GM21390 (cell line): ENCODE measurements around the gene NPHP4.

Source experiments
- ATAC-seq: cut with Tn5 transposase; IDR thresholded peaks from one replicate; pipeline ENCODE4 v1.9.1; 2021; ENCODE audit not compliant: unreplicated experiment

NPHP4 gene

DNA sequence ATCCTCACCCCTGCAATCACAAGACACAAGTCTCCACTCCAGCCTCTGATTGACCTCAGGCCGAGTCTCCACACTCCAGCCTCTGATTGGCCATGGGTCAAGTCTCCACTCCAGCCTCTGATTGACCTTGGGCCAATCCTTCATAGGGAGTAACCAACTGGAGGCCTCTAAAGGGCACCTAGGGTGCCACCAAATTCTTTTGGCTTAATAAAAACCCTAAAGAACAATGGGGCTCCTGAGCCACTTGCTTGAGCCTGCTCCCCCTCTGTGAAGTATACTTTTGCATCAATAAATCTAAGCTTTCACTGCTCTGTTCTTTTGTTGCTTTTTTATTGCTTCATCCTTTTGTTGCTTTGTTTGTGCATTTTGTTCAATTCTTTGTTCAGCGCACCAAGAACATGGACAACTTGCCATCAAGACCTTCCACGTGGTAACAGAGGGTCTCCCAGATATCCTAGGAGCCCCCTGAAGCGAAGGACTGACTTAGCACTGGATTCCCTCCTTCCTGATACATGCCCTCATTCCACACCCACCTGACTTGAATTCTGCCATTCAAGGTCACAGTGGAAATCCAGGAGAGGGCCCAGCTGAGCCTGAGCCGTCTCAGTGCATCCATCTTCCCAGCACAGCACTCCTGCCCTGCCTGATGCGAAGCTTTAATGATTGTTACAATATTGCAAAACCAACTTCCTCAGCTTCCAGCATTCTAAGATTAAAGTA lies 152.9 kb downstream of the NPHP4 start:
- no peak for ATAC-seq

- ATAC-seq = no peak
Measured at GRCh38 chr1:5837976-5838653, 154.1 kb downstream of the NPHP4 start.

DNA sequence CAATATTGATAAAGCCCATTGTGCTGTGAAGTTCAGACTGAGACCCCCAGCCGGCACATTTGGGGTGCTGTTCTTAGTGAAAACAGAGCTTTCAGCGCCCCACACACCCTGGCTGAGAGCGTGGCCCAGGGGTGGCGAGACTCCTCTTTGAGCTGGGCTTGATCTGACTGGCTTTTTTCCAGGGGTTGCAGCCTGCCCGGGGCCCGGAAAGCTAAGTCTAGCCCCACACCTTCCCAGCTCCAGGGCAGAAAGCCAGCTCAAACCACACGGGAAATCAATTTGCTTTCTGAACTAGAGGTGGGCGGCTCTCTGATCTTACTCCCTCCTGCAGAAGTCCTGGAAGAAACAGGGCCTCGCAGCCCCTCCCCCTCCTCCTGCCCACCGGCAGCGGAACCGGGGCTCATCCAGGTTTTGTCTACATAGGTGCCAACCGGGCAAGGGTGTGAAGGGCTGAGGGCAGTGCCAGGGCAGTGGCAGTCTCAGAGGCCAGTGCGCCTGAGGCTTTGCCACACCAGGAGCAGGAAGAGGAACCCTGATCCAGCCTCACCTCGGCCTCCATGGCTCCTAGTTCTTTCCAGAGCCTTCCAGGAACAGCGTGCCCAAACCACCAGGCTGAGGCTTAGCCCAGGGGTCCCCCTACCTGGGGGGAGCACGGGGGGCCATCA lies 155.3 kb downstream of the NPHP4 start:
- no peak for ATAC-seq

GRCh38 chr1:5835179-5835562 lies 157.1 kb downstream of the NPHP4 start:
- no peak for ATAC-seq

DNA sequence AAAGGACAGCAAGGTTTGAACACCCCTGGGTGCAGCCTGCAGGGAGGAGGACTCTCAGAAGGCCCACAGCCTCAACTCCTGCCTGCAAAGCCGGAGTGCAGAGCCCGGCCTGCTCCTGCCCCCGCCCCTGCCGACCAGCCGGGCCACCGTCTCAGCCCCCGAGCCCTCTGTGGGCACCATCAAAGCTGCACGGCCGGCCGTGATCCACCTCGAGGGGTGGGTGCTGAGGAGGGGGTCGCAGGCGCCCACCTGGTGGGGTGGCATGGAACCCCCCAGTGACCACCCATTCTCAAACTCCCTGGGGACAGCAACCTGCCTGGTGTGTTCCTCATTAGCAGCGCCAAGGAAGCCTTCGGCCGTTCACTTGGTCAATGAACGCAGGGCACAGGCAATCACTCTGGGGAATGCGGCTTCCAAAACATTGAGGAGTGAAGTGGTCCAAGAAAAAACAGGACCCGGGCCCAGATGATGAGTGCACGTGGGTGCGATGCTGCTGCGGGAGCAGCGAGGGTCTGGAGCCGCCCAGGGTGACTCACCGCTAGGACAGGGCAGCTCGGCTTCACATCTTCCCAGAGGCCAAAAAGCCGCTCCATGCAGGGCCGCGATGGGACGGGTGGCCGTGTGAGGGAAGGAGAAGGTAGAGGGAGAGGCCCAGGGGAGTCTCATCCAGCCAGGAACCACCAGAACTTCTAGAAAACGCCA lies 157.6 kb downstream of the NPHP4 start:
- no peak for ATAC-seq

DNA sequence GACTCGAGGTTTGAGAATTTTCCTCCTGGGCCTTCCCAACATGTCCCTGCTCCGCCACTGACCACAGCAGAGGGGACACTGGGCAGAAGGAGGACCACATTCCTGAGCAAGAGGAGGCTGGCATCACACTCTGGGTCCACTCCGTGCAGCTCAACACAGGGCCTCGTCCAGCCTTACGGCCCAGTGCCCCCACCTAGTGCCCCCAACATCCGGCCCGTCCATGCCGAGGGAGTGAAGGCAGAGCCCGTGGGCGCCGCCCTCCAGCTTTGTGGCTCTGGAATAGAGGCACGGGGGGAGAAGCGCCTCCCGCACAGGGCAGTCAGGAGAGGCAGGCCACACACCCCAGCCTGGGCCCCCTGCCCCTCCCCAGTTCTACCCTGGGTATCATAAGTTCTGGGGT lies 158.3 kb downstream of the NPHP4 start:
- ATAC-seq = no peak

- no peak for ATAC-seq
Measured at GRCh38 chr1:5832916-5833895, 159.0 kb downstream of the NPHP4 start.

- ATAC-seq = no peak
Measured at GRCh38 chr1:5831600-5832335, 160.5 kb downstream of the NPHP4 start.

GRCh38 chr1:5830771-5831599 lies 161.2 kb downstream of the NPHP4 start:
- no peak for ATAC-seq

DNA sequence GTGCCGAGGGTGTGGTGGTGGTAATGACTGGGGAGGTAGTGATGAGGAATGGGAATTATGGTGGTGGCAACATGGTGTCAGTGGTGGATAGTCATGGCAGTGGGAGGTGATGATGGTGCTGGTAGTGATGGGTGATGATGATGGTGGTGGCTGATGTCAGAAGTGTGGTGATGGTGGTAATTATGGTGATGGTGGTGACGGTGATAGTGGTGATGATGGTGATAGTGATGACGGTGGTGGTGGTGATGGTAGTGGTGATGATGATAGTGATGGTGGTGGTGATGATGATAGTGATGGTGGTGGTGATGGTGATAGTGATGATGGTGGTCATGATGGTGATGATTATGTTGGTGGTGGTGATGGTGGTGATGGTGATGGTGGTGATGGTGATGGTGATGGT lies 162.8 kb downstream of the NPHP4 start:
- ATAC-seq = no peak

DNA sequence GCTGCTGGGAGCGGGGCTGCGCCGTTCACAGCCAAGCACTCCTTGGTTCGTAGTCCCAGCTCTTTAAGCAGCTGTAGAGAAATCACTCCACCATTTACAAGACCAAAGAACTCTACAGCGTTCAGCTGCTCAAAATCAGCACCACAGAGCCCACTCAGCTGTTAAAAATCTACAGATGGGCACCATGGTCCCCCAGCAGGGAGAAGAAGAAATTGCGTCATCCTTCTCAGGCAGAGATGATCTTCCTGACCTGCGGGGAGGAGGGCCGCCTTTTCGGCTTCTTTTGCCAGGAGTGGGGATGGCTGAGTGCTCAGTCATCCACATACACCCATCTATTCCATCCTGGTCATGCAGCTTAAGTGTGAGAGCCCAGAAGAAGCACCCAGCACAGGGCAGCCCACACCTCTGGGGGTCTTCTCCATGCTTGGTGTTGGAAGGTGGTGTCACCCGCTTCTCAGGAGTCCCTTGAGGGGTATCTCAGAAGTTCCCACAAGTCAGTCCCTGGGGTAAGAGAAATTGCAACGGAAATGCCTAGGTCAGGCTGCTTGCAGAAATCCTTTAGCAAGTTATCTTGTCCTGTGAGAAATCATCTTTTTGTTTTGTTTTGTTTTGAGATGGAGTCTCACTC lies 163.8 kb downstream of the NPHP4 start:
- ATAC-seq = no peak

- no peak for ATAC-seq
Measured at GRCh38 chr1:5827516-5827915, 164.7 kb downstream of the NPHP4 start.

DNA sequence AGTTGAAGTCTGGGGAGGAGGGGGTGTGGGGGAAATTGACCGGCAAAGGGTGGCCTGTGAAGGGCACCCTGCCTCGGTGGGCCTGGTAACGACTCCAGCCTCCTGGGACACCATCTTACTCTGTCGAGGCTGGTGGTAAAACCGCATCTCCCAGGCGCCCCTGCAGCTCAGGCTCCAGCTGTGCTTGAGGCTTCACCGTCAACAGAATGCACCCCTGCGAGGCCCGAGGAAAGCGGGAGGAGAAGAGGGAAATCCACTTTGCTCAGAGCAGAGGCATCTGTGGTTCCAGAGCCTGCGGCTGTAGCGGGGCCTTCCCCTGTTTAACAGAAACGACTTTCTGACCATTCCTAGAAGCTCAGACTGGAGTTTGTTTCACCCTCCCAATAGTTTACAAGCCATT lies 165.6 kb downstream of the NPHP4 start:
- ATAC-seq = no peak

- no peak for ATAC-seq
Measured at GRCh38 chr1:5822726-5823125, 169.5 kb downstream of the NPHP4 start.

- ATAC-seq = no peak
Measured at GRCh38 chr1:5822266-5822665, 170.0 kb downstream of the NPHP4 start.

- no peak for ATAC-seq
Measured at GRCh38 chr1:5821540-5822176, 170.6 kb downstream of the NPHP4 start.

GRCh38 chr1:5820026-5820421 lies 172.2 kb downstream of the NPHP4 start:
- no peak for ATAC-seq
